ENCODE results near the gene FFAR1.

- no peak for TF ChIP-seq EP300 (conservative IDR thresholded peaks at IDR 0.05; ENCODE audit: poor library complexity, severe bottlenecking)
- no peak for TF ChIP-seq CTCF (IDR thresholded peaks at IDR 0.05; ENCODE audit: poor library complexity, severe bottlenecking)
- TF ChIP-seq POLR2AphosphoS5 (IDR thresholded peaks at IDR 0.05): no peak
- no peak for TF ChIP-seq EZH2 (IDR thresholded peaks at IDR 0.05; ENCODE audit: borderline replicate concordance, insufficient read depth, low read length, poor library complexity, severe bottlenecking)
- TF ChIP-seq, protein P1, sequence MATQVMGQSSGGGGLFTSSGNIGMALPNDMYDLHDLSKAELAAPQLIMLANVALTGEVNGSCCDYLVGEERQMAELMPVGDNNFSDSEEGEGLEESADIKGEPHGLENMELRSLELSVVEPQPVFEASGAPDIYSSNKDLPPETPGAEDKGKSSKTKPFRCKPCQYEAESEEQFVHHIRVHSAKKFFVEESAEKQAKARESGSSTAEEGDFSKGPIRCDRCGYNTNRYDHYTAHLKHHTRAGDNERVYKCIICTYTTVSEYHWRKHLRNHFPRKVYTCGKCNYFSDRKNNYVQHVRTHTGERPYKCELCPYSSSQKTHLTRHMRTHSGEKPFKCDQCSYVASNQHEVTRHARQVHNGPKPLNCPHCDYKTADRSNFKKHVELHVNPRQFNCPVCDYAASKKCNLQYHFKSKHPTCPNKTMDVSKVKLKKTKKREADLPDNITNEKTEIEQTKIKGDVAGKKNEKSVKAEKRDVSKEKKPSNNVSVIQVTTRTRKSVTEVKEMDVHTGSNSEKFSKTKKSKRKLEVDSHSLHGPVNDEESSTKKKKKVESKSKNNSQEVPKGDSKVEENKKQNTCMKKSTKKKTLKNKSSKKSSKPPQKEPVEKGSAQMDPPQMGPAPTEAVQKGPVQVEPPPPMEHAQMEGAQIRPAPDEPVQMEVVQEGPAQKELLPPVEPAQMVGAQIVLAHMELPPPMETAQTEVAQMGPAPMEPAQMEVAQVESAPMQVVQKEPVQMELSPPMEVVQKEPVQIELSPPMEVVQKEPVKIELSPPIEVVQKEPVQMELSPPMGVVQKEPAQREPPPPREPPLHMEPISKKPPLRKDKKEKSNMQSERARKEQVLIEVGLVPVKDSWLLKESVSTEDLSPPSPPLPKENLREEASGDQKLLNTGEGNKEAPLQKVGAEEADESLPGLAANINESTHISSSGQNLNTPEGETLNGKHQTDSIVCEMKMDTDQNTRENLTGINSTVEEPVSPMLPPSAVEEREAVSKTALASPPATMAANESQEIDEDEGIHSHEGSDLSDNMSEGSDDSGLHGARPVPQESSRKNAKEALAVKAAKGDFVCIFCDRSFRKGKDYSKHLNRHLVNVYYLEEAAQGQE (IDR thresholded peaks at IDR 0.05; ENCODE audit: borderline replicate concordance): no peak
- no peak for TF ChIP-seq TAF1 (IDR thresholded peaks at IDR 0.05; ENCODE audit: low read depth)
- no peak for TF ChIP-seq SMC3 (conservative IDR thresholded peaks at IDR 0.05; ENCODE audit: poor library complexity)
Measured at GRCh38 chr19:35302446-35302845, 45.3 kb upstream of the FFAR1 start.

Measured in neural cell (in vitro differentiated cells).